ENCODE results near the gene CCDC117.
"Not testable (repeated sequence)": the region's sequence is repeated elsewhere in the genome, so short reads cannot be mapped to it uniquely, and the experiment has no call there.

The CCDC117 gene

DNA sequence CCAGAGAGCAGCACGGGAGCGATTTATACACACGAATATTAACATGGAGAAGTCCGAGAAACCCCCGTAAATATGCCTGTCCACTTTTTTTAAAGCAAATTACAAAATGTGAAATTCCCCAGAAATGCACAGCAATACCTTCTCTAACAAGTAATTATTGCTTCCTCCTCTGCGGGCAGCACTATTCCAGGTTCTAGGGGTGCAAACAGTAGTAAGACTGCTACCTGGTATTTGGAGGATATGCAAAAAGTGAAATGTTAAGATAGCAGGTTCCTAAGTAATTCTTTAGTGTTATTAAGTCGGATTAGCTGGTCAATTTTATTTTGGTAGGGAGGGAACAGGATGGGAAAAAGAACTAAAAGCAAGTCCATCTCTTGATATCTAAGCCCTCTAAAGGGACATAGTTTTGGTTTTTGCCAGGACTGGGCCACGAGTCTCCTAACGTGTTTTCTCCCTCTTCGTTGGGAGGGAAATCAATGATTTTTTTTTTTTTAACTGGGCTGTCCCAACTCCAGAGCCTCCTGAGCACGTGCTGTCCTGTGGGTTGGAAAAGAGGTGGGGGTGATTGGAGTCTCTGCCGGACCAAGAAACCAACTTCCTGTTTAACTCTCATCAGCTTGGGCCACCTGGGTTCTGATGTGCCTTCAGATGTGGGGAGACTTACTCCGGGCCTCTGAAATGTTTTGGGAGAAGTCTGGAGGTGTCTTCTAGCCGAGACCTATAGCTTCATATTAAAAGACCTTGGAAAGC lies 29.5 kb downstream of the CCDC117 start:
- no peak for DNase-seq

DNA sequence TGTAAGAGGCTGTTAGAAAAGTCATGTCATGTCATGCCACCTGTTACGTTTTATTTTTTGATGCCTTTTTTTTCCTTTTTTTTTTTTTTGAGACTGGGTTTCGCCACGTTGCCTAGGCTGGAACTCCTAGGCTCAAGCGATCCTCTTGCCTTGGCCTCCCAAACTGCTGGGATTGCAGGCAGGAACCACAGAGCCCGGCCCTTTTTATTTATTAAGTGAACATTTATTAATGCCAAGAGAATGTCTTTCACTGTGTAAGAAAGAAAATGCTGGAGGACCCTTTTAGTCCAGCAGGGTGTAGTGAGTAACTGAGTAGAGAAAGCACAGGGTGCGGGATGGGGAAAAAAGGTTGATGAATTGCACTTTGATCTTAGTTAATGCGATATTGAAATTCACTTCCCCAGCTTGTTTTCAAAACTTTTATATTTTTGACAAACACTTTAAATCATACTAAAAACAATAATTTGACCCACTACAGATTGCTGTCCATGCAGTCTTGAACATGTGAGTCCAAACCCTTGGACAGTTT lies 30.2 kb downstream of the CCDC117 start:
- no peak for DNase-seq

DNA sequence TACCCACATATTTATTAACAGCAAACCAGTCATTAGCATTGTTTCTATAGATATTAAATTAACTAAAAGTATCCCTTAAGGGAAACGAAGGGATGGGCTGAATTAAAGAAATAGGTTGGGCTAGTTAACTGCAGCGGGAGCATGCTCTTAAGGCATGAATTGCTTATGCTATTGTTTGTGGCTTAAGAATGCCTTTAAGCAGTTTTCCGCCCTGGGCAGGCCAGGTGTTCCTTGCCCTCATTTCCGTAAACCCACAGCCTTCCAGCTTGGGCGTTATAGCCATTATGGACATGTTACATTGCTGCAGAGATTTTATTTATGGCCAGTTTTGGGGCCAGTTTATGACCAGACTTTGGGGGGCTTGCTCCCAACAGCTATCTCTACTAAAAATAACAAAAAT lies 32.9 kb downstream of the CCDC117 start:
- DNase-seq = not testable (repeated sequence)

DNA sequence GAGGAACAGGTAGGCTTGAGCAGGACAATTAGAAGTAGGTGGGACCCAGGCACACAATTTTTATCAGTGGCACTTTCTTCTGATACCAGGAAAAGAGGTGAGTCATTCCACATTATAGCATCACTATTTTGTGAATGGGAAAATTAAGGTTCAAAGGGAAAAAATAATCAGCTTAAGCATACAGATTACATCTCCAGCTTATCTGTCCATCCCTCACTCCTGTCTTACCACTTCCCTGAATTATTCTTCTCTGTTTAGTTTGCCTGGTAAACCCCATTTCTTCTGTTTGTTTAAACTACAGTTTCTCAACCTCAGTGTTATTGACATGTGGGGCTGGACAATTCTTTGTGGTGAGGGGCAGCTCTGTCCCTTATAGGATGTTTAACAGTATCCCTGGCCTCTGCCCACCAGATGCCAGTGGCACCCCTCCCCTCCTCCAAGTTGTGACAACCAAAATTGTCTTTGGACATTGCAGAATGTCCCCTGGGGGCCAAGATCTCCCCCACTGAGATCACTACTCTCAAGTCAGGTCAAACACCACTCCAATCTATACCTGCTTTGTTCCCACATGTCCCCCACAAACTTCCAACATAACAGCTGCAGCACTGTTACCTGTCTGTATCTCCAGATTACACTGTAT lies 36.3 kb downstream of the CCDC117 start:
- DNase-seq = no peak

GRCh38 chr22:28810821-28811491 lies 38.5 kb downstream of the CCDC117 start:
- no peak for DNase-seq

DNA sequence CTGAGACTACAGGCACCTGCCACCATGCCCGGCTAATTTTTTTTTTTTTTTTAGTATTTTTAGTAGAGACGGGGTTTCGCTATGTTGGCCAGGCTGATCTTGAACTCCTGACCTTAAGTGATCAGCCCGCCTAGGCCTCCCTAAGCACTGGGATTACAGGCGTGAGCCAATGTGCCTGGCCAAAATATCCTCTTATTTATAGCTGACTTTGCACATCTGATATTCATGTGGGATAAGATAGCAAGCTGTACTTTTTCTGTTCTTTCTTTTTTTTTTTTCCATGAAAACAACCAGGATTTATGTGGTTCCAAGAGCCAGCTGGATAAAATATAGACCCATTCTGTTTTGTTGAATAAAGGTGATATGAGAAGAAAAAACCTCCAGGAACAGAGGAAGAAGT lies 40.0 kb downstream of the CCDC117 start:
- no peak for DNase-seq

- no peak for DNase-seq
Observed at GRCh38 chr22:28813772-28814518, 41.5 kb downstream of the CCDC117 start.

DNA sequence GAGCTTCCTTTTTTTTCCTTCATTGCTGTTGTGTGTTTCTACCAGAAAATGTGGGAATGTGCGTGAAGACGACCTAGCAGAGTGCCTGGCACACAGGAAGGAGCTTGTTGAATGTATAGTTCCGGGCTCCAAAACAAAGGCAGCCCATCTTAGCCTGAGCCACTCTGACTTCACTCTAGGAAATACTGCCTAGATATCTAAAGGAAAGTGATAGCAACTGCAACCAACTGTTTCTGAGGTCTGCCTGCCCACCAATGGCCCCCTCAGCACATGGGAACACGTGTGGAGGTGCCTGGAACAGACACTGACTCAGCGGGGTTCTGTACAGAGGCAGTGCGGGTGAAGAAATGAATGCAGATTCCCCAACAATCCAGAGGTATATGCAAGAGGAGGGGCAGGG lies 42.6 kb downstream of the CCDC117 start:
- DNase-seq = no peak

GRCh38 chr22:28815729-28816128 lies 43.2 kb downstream of the CCDC117 start:
- DNase-seq = no peak

DNA sequence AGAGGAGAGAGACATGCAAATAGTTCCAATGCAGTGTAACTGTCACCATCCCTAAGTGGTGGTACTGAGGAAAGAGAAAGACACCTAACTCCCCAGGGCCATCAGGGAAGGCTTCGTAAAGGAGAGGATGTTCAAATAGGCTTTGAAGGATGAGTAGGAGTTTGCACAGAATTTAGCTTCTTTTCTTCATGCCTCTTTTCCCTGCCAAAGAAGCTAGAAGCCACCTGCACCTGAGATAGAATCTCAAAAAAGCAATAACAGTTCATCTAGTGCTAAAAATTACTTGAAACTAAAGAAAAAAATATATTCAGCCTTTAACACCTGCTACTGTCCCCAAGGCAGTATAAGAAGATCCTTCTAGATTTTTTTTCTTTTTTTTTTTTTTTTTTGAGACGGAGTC lies 44.6 kb downstream of the CCDC117 start:
- no peak for DNase-seq

GRCh38 chr22:28817919-28818859 lies 45.7 kb downstream of the CCDC117 start:
- peak in 1 of 2 experiments; percentile 27 for DNase-seq

DNA sequence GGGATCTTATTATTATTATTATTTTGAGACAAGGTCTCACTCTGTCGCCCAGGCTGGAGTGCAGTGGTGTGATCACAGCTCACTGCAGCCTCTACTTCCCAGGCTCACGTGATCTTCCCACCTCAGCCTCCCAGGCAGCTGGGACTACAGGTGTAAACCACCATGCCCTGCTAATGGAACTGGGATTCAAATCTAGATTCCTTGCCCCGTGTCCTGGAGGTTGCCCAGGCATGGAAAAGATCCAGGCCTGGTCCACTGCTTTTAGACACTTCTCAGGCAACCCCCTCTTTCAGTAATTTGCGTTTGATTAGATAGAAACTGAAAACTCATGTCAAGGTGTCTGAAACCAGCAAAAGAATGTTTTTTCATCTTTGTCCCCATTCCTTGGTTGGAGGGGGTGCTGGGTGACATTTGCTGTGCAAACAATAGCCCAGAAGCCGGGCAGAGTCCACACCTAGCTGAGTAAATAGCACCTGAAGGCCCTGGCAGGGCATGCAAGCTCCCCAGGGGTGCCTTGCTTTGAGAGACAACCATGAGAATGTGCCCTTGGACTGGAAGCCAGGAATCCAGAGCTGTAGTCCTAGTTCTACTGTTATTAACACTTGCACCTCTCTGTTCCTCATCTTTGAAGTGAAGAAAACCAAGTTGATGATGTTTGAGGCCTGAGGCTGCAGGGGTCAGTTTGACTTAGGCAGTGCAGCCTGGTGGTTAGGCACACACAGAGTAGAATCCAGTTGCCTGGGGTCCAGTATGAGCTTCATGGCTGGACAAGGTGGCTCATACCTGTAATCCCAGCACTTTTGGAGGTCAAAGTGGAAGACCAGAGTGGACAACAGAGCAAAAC lies 47.0 kb downstream of the CCDC117 start:
- DNase-seq = no peak

DNA sequence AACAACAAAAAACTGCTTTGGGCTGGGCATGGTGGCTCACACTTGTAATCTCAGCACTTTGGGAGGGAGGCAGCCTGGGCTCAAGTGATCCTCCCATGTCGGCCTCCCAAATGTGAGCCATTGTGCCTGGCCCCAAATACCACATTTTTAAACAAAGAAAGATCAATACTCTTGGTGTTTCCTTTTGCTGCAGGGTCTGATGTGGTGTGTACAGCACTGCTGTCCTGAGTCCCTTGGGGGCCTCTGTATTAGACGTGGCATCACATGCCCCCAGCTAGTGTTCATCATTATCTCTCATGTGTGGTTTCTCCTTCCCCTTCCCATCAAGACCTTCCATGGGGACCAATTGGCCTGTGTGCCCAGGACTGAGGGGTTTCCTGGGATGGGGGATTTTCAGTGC lies 48.4 kb downstream of the CCDC117 start:
- no peak for DNase-seq

DNA sequence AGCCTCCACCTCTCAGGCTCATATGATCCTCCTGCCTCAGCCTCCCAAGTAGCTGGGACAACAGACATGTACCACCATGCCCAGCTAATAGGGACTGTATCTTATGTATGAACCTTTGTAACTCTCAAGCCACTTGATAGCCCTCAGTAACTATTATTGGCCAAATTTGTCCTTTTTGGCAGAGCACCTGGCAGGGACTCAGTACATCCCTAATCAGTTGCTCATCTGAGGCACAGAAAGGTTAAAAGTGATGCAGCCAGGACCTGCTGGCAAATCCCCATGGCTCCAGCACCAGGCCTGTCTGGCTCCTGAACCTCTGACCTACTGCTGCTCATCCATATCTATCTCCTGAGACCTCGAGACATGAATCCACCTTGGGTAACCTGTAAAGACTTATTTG lies 49.0 kb downstream of the CCDC117 start:
- DNase-seq = no peak

DNA sequence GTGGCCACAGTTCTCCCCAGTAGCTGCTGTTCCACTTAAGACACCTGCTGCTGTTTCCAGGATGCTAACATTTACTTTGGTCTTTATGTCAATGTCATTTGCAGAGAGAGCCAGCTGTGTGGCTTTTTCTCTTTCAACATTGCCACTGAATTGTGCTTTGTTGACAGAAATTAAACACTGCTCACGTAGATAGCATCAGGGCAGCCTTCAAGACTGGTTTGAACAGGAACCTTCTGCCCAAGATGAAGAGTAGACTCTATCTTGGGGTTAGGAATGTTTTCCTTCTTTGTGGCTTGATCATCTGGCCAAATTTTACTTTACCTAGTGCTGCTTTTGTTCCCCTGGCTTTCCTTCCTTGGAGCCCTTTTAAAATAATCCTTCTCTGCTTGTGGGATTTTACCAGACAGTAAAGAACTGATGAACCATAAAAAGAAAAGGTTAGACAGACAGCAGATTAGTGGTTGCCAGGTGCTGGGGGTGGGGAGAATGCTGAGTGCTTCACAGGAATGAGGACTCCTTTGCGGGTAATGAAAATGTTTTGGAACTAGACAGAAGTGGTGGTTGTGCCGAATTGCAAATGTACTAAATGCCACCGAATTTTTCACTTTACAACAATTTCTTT lies 50.5 kb downstream of the CCDC117 start:
- DNase-seq = peak; percentile 52 to 66

- DNase-seq = not testable (repeated sequence)
Observed at GRCh38 chr22:28824455-28824854, 52.0 kb downstream of the CCDC117 start.

- DNase-seq = not testable (repeated sequence)
Observed at GRCh38 chr22:28826430-28826829, 53.9 kb downstream of the CCDC117 start.

DNA sequence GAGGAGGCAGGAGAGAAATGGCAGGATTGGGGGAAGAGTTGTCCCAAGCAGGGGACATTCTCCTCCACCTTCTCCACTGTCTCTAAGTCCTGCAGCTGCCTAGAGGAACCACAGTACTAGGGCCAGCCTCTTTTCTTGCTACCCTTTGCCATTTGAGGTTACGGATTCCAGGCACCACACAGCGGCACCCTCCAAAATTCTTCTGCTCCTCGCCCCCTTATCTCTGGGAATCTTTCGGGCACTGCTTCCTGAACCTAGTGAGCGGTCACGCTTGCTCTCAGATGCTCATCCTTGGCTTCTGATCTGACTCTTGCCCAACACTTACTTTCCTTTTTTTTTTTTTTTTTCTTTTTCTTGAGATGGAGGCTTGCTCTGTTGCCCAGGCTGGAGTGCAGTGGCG lies 54.4 kb downstream of the CCDC117 start:
- DNase-seq = no peak

DNA sequence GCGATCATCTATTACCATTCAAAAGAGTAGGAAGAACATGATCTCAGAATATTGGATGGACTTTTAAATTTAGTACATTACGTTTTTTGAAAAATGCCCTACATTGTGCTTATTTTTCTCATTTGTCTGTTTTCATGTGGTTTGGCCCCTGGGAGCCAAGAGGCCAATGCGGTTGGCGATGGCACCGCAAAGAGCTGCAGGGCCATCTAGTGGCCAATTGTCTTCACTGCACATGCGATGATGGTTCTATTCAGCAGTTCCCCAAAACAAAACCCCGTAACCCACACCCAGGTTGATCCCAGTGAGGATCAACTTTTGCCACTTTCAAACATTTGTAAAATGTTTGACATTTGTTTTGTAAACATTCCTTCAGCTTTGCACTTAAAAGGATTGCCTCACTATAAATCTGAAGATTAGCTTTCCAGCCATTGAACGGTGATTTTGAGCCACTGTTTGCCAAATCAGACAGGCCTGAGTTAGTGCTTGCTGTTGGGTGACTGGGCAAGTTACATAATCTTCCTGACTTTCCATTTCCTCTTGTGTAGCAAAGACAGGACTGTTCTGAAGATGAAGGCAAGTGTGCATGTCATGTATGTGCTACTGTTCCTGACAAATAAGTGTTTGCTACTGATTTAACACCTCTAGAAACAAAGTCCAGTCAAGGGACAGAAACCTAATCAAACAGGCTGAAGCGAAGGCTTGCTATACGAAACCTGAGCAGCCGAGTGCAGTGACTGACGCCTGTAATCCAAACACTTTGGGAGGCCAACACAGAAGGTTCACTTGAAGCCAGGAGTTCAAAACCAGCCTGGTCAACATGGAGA lies 57.1 kb downstream of the CCDC117 start:
- peak in 1 of 2 experiments; percentile 14 for DNase-seq

DNA sequence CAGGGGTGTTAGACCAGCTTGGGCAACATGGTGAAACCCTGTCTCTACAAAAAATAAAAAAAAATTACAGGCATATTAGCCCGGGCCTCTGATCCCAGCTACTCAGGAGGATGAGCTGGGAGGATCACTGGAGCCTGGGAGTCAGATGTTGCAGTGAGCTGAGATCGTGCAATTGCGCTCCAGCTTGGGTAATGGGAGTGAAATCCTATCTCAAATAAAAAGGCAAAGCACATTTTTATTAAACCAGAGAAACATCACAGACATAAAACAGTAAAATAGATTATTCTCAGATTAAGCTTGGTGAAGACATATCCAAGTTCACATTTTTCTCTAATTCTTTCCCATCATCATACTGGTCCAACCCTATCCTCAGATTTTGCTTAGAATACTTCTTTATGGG lies 57.9 kb downstream of the CCDC117 start:
- no peak for DNase-seq
